Neural progenitor cell (in vitro differentiated cells): ENCODE measurements around the gene C12orf56.

Experiments used
- EZH2 ChIP-seq: fragments of 200-600 bp; sonication (generic); IDR thresholded peaks from 2 replicates; pipeline ENCODE4 v1.6.1; 2017; ENCODE audit warnings: antibody characterized with exemption, mild to moderate bottlenecking, moderate library complexity
- EZH2phosphoT487 ChIP-seq: fragments of 200-600 bp; sonication (generic); IDR thresholded peaks from 2 replicates; pipeline ENCODE4 v1.6.1; 2017; ENCODE audit warnings: antibody characterized with exemption
- TF ChIP-seq, protein P1 (sequence below): fragments of 200-600 bp; sonication (generic); IDR thresholded peaks from 2 replicates; pipeline ENCODE4 v1.5.1; 2017; ENCODE audit warnings: antibody characterized with exemption, mild to moderate bottlenecking

- TF ChIP-seq, protein P1, sequence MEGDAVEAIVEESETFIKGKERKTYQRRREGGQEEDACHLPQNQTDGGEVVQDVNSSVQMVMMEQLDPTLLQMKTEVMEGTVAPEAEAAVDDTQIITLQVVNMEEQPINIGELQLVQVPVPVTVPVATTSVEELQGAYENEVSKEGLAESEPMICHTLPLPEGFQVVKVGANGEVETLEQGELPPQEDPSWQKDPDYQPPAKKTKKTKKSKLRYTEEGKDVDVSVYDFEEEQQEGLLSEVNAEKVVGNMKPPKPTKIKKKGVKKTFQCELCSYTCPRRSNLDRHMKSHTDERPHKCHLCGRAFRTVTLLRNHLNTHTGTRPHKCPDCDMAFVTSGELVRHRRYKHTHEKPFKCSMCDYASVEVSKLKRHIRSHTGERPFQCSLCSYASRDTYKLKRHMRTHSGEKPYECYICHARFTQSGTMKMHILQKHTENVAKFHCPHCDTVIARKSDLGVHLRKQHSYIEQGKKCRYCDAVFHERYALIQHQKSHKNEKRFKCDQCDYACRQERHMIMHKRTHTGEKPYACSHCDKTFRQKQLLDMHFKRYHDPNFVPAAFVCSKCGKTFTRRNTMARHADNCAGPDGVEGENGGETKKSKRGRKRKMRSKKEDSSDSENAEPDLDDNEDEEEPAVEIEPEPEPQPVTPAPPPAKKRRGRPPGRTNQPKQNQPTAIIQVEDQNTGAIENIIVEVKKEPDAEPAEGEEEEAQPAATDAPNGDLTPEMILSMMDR = no peak
- TF ChIP-seq EZH2phosphoT487 (no peak), EZH2 (no peak)
Observed at GRCh38 chr12:64278421-64278820, 112.1 kb downstream of the C12orf56 start.
